ENCODE data around the gene WASF2. TPM values are rescaled to one million over a fixed set of nuclear protein-coding genes. Genes with fewer than 3 reads are reported as not detected.

WASF2 gene
- total RNA-seq, 4 donors from 2014 or later, result 52.5 to 74.5 (median 57.5) TPM

GRCh38 chr1:27363766-27364695 is 125.9 kb downstream of the WASF2 start:
- H3K27ac ChIP-seq, result no peak overlapping the region
- no peak overlapping the region for H3K4me3 ChIP-seq
- no peaks in the 10 kb centered on the region for H3K9me3 ChIP-seq
- DNase-seq, result no peak
- TF ChIP-seq CTCF (IDR thresholded peaks at IDR 0.05) (no peak), POLR2A (IDR thresholded peaks at IDR 0.05) (no peak)
- H3K36me3 ChIP-seq, result peaks cover 0 to 11% (median 0%) of the 10 kb centered on the region in 3 donors
- H3K27me3 ChIP-seq, result no peaks in the 10 kb centered on the region
- H3K4me1 ChIP-seq, result peaks cover 0 to 27% (median 17%) of the 10 kb centered on the region in 4 donors

- no peak for DNase-seq
- TF ChIP-seq POLR2A (IDR thresholded peaks at IDR 0.05), result no peak
- no peak for TF ChIP-seq CTCF (IDR thresholded peaks at IDR 0.05)
- Histone ChIP-seq H3K36me3 (peaks cover 0 to 14% (median 0%) of the 10 kb centered on the region in 3 donors), H3K4me3 (no peak overlapping the region), H3K27ac (no peak overlapping the region), H3K9me3 (no peaks in the 10 kb centered on the region), H3K27me3 (no peaks in the 10 kb centered on the region), H3K4me1 (peaks cover 3 to 36% (median 21%) of the 10 kb centered on the region in 4 donors)
Measured at GRCh38 chr1:27361553-27361952, 128.4 kb downstream of the WASF2 start.

GRCh38 chr1:27361044-27361402 is 128.9 kb downstream of the WASF2 start:
- peaks cover 0 to 19% (median 0%) of the 10 kb centered on the region in 3 donors for H3K36me3 ChIP-seq

GRCh38 chr1:27360159-27361043 is 129.6 kb downstream of the WASF2 start:
- Histone ChIP-seq H3K27me3 (no peaks in the 10 kb centered on the region), H3K4me3 (peak overlapping the region; percentile 42 to 51 (median 46)), H3K36me3 (peaks cover 0 to 25% (median 0%) of the 10 kb centered on the region in 3 donors), H3K9me3 (no peaks in the 10 kb centered on the region), H3K27ac (peak overlapping the region in 2 of 4 donors; percentile 20 to 49), H3K4me1 (peaks cover 3 to 36% (median 24%) of the 10 kb centered on the region in 4 donors)
- DNase-seq, result peak; percentile 55 to 77 (median 67)
- no peak for TF ChIP-seq CTCF (IDR thresholded peaks at IDR 0.05)
- TF ChIP-seq POLR2A (IDR thresholded peaks at IDR 0.05), result no peak

More at GRCh38 chr1:27361044-27361402, 128.9 kb downstream of the WASF2 start:
- Histone ChIP-seq H3K9me3 (no peaks in the 10 kb centered on the region), H3K4me3 (peak overlapping the region in 3 of 4 donors; percentile 42 to 51 (median 44)), H3K4me1 (peaks cover 3 to 36% (median 24%) of the 10 kb centered on the region in 4 donors), H3K27ac (no peak overlapping the region), H3K27me3 (no peaks in the 10 kb centered on the region)
- no peak for DNase-seq
- TF ChIP-seq CTCF (IDR thresholded peaks at IDR 0.05) (no peak), POLR2A (IDR thresholded peaks at IDR 0.05) (no peak)

GRCh38 chr1:27359822-27360158 is 130.2 kb downstream of the WASF2 start:
- H3K36me3 ChIP-seq, result peaks cover 0 to 31% (median 0%) of the 10 kb centered on the region in 3 donors
- no peaks in the 10 kb centered on the region for H3K27me3 ChIP-seq
- no peaks in the 10 kb centered on the region for H3K9me3 ChIP-seq
- no peak for DNase-seq
- TF ChIP-seq POLR2A (IDR thresholded peaks at IDR 0.05) (no peak), CTCF (IDR thresholded peaks at IDR 0.05) (no peak)
- H3K4me1 ChIP-seq, result peaks cover 3 to 31% (median 19%) of the 10 kb centered on the region in 4 donors
- peak overlapping the region in 1 of 4 donors; percentile 49 for H3K27ac ChIP-seq
- H3K4me3 ChIP-seq, result peak overlapping the region; percentile 42 to 51 (median 46)

Data from Peyer's patch (tissue), 4 donors.